ENCODE results near the gene C19orf53. TPM values are rescaled to one million over a fixed set of nuclear protein-coding genes. Genes with fewer than 3 reads are reported as not detected.

C19orf53 gene
- total and polyA plus RNA-seq, 10 of the 15 experiments (the other 5 are each of a cell fraction or from before 2014, with no cell fraction given), result 109 to 449 (median 218) TPM

GRCh38 chr19:13726323-13726722 lies 47.9 kb upstream of the C19orf53 start:
- Histone ChIP-seq H3K9me3 (replicated peaks; ENCODE audit: control insufficient read depth, insufficient read depth, low read length) (no peaks in the 10 kb centered on the region; the same call in 2 of the 3 replicates), H3K79me2 (ENCODE audit: control insufficient read depth, insufficient read depth, low read length) (no peaks in the 10 kb centered on the region), H3K4me3 (no peak overlapping the region), H3K4me1 (ENCODE audit: control insufficient read depth, insufficient read depth, low read length) (peaks cover 15% of the 10 kb centered on the region), H3K36me3 (ENCODE audit: control insufficient read depth in 2 of 2, insufficient read depth in 2 of 2, low read length in 1 of 2) (no peaks in the 10 kb centered on the region), H4K20me1 (ENCODE audit: control insufficient read depth, insufficient read depth) (no peaks in the 10 kb centered on the region), H3K9ac (ENCODE audit: control insufficient read depth, insufficient read depth, low read length) (no peak overlapping the region), H3K27me3 (replicated peaks in 1 of 2; ENCODE audit: control insufficient read depth in 2 of 2, insufficient read depth in 2 of 2, low read length in 1 of 2) (no peaks in the 10 kb centered on the region), H2AFZ (ENCODE audit: control insufficient read depth, low read depth, low read length) (no peak overlapping the region), H3K4me2 (ENCODE audit: control insufficient read depth, insufficient read depth) (no peak overlapping the region), H3K27ac (ENCODE audit: control insufficient read depth, insufficient read depth) (no peak overlapping the region)
- CTCF ChIA-PET, result no interaction called here
- BruUV-seq (replicated peaks), result no TSS peak
- in situ Hi-C loops (cut with MboI) (loop anchor here (10.0 kb wide), 1 partner anchor 122 kb away; no protein-coding TSS in a partner anchor), intact Hi-C loops (cut with micrococcal nuclease; ENCODE audit: unreplicated experiment) (loop anchor here (10.0 kb wide), 1 partner anchor 452 kb away; no protein-coding TSS in a partner anchor)
- 91% methylated on average over 5 of the region's 5 CpGs for WGBS (ENCODE audit: insufficient coverage, insufficient replicate concordance, low lambda C conversion rate, missing lambda C conversion rate)
- RAD21 ChIA-PET (ENCODE audit: unreplicated experiment), result no interaction called here
- DNase-seq (ENCODE audit: low read depth, low spot score), result no peak
- no peak for ATAC-seq
- SMC1A ChIA-PET (ENCODE audit: uncharacterized antibody, unreplicated experiment), result no interaction called here
- TF ChIP-seq GABPA (IDR thresholded peaks at IDR 0.05; ENCODE audit: low read depth), result no peak
- no peak for TF ChIP-seq TCF12 (IDR thresholded peaks at IDR 0.05; ENCODE audit: low read depth, low read length)
- no peak for TF ChIP-seq TARDBP (IDR thresholded peaks at IDR 0.05; ENCODE audit: borderline replicate concordance)
- no peak for TF ChIP-seq PAX8 (IDR thresholded peaks at IDR 0.05)
- TF ChIP-seq BHLHE40 (IDR thresholded peaks at IDR 0.05; ENCODE audit: borderline replicate concordance in 1 of 2, low read depth in 2 of 2, low read length in 1 of 2), result no peak
- TF ChIP-seq PKNOX1 (IDR thresholded peaks at IDR 0.05), result no peak
- TF ChIP-seq ESRRA (IDR thresholded peaks at IDR 0.05; ENCODE audit: low read length), result no peak
- no peak for TF ChIP-seq CBX3 (IDR thresholded peaks at IDR 0.05; ENCODE audit: borderline replicate concordance, low read depth)
- TF ChIP-seq E2F4 (IDR thresholded peaks at IDR 0.05; ENCODE audit: low read depth, low read length), result no peak
- no peak for TF ChIP-seq RB1 (IDR thresholded peaks at IDR 0.05; ENCODE audit: borderline replicate concordance)
- TF ChIP-seq CUX1 (IDR thresholded peaks at IDR 0.05; ENCODE audit: insufficient replicate concordance, low read depth, low read length), result no peak
- no peak for TF ChIP-seq SUPT20H (IDR thresholded peaks at IDR 0.05; ENCODE audit: borderline replicate concordance, control insufficient read depth, low read depth, low read length)
- no peak for TF ChIP-seq CREM (IDR thresholded peaks at IDR 0.05; ENCODE audit: low read depth)
- no peak for TF ChIP-seq ATF2 (IDR thresholded peaks at IDR 0.05; ENCODE audit: low read length)
- FAIRE-seq, result no peak
- POLR2A ChIA-PET, result no interaction called here

Measured in GM12878 (cell line).